ENCODE measurements around the gene C1orf87.

Gene C1orf87

GRCh38 chr1:59999746-60000145 is 73.8 kb downstream of the C1orf87 start:
- DNase-seq (ENCODE audit: low spot score): no peak
- TF ChIP-seq CTCF (IDR thresholded peaks at IDR 0.05; ENCODE audit: extremely low read depth, missing control alignments): no peak

DNA sequence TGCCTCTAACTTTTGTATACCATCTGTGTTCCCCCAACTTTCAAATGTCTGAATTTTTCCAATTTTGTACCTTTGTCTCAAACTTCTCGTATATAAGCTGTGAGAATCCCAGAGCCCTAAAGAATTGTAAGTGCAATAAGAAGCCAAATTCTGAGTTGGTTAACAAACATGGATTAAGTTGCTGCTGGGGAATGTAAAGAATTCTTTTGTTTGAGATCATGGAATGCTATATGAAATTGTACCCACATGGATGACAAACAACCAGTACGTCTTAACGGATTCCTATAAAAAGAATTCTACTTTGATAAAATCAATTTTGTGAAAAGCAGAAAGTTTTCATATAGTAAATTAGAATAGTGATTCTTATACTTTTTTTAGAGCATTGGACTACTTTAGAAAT is 74.6 kb downstream of the C1orf87 start:
- TF ChIP-seq CTCF (IDR thresholded peaks at IDR 0.05; ENCODE audit: extremely low read depth, missing control alignments): no peak
- DNase-seq (ENCODE audit: low spot score): no peak

- no peak for DNase-seq (ENCODE audit: low spot score)
- TF ChIP-seq CTCF (IDR thresholded peaks at IDR 0.05; ENCODE audit: extremely low read depth, missing control alignments): no peak
These were observed 76.0 kb downstream of the C1orf87 start for GRCh38 chr1:59997479-59998115.

DNA sequence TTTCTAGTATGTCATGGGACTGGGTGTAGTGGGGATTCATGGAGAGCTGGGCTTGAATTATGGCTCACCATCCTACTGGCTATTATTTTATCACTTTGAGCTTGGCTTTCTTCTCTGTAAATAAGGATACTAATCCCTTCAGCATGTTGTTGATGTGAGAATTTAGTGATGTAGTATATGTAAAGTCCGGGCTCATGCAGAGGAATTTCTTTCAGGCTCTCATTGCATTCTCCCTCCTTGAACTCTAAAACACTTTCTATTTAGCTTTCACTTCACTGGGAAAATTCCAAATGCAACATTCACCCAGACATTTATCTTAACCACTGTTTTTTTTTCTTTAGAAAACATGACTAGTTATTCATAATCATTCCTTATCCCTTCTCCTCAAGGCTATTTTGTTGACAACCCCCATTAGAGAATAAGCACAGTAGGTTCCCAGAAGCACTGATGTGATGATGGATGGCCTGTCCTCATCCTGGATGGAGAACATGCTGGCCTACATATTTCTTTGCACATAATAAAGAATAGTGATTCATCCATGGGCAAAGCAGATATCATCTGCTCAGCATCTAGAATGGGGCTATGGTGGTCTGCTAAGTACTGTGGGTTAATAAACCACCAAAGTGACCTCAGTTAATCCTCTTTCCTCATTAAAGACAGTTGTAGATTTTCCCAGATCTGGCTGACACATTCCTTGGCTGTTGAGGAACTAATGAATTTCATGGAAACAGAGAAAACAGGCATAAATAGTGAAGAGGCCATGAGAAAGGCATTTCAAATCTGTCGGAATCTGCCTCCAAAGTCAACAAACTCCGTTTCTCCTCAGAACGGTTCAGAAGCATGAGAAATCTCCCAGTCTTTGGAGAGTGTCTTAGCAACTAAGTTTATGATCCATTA is 79.0 kb downstream of the C1orf87 start:
- no peak for TF ChIP-seq CTCF (IDR thresholded peaks at IDR 0.05; ENCODE audit: extremely low read depth, missing control alignments)
- no peak for DNase-seq (ENCODE audit: low spot score)

DNA sequence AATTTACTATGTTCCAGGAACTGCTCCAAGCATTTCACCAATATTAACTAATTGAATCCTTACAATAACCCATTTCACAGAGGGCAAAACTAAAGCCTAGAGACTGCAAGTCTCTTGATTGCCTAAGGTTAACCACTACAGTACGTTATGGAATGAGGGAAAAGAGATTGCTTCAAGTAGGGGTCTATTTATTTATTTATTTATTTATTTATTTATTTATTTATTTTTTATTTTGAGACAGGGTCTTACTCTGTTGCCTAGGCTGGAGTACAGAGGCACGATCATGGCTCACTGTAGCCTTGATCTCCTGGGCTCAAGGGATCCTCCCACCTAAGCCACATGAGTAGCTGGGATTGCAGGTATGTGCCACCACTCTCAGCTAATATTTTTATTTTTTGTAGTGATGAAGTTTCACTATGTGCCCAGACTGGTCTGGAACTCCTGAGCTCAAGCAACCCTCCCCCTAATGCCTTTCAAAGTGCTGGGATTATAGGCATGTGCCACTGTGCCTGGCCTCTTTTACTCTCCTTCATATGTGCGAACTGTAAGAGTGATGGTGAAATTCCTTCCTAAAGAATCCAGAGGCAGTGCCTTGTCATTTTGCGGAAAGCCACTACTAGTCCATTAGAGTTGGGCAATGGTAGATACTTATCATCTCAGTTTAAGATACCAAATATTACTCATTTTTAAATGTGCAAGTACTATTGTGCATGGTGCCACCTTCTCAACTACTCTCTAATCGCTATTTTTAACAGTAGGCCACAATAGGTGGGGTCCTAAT is 81.3 kb downstream of the C1orf87 start:
- no peak for DNase-seq (ENCODE audit: low spot score)
- TF ChIP-seq CTCF (IDR thresholded peaks at IDR 0.05; ENCODE audit: extremely low read depth, missing control alignments): no peak

DNA sequence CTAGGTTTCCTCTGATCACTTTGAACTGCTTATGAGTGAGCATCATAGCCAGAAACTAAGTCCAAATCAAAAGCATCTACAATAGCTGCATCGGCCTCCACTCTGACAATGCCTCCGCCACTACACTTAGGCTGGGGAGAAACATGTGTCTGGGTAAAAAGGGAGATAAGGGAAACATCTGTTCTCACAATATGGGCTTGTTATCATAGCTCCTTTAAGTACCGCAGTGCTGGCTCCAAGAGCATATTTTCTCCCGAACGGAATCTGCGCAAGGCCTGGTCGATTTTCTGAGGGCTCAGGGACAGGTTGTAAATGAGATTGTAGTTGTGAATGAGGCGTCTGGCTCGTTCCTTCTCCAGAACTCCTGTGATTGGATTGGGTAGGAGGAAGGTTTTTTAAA is 83.1 kb downstream of the C1orf87 start:
- DNase-seq (ENCODE audit: low spot score): no peak

More for the DNA sequence above, 83.1 kb downstream of the C1orf87 start:
- TF ChIP-seq CTCF (IDR thresholded peaks at IDR 0.05; ENCODE audit: extremely low read depth, missing control alignments): no peak
